PC-3 (cell line): ENCODE data around the gene OR5C1. TPM values are rescaled to one million over a fixed set of nuclear protein-coding genes. Genes with fewer than 3 reads are reported as not detected.

Experiments used
- ATAC-seq: fragments of 200-7000 bp; cut with Tn5 transposase; 2 replicates; pipeline ENCODE4 v1.9.1; 2020; ENCODE audit warnings: mild to moderate bottlenecking, moderate library complexity
- BruUV-seq: library from RNA; stranded (reverse); fragments of 400-500 nt; replicated peaks from 2 replicates; lab custom pipeline; 2021; lab: Mats Ljungman, UMichigan
- CTCF ChIA-PET: fragments of 300-600 bp; sonication (Branson Sonifier 250); formaldehyde crosslinking; loops from one replicate; lab custom pipeline; 2022; ENCODE audit warnings: antibody characterized with exemption; lab: Charles Lee
- POLR2A ChIA-PET: fragments of 300-600 bp; sonication (Branson Sonifier 250); formaldehyde crosslinking; loops from one replicate; lab custom pipeline; 2022; ENCODE audit warnings: antibody characterized with exemption; ENCODE audit not compliant: unreplicated experiment; lab: Charles Lee
- DNase-seq: peaks from one replicate; pipeline ENCODE4 v3.0.0-alpha.2; 2015
- H2AFZ ChIP-seq: fragments of 300-600 bp; sonication (generic); 2 replicates; pipeline ENCODE4 v1.6.0; 2016; ENCODE audit warnings: antibody characterized with exemption, low read length
- H3F3A ChIP-seq: fragments of 300-600 bp; sonication (generic); one replicate; pipeline ENCODE4 v1.6.0; 2017; ENCODE audit warnings: antibody characterized with exemption, low read length, control low read depth, mild to moderate bottlenecking; ENCODE audit not compliant: unreplicated experiment
- H3K27ac ChIP-seq: fragments of 300-600 bp; sonication (generic); 2 replicates; pipeline ENCODE4 v1.5.1; 2016; ENCODE audit warnings: mild to moderate bottlenecking, low read length
- H3K27me3 ChIP-seq: fragments of 300-600 bp; sonication (generic); 2 replicates; pipeline ENCODE4 v1.6.1; 2016; ENCODE audit warnings: low read length, mixed read lengths
- H3K36me3 ChIP-seq: fragments of 300-600 bp; sonication (generic); 2 replicates; pipeline ENCODE4 v1.6.1; 2016; ENCODE audit warnings: low read depth, mixed run types, low read length, mixed read lengths
- H3K4me1 ChIP-seq: fragments of 300-600 bp; sonication (generic); 2 replicates; pipeline ENCODE4 v1.5.1; 2016; ENCODE audit warnings: low read length; ENCODE audit not compliant: insufficient read depth
- H3K4me2 ChIP-seq: fragments of 300-600 bp; sonication (generic); 2 replicates; pipeline ENCODE4 v1.6.0; 2016; ENCODE audit warnings: low read length
- H3K4me3 ChIP-seq: fragments of 300-600 bp; sonication (generic); 2 replicates; pipeline ENCODE4 v1.5.1; 2016; ENCODE audit warnings: mild to moderate bottlenecking, low read length, mixed read lengths
- H3K79me2 ChIP-seq: fragments of 300-600 bp; sonication (generic); 2 replicates; pipeline ENCODE4 v1.6.1; 2017; ENCODE audit warnings: low read length, mixed read lengths
- H3K9ac ChIP-seq: fragments of 300-600 bp; sonication (generic); 2 replicates; pipeline ENCODE4 v1.6.0; 2016; ENCODE audit warnings: mild to moderate bottlenecking, low read length
- H3K9me2 ChIP-seq: fragments of 300-600 bp; sonication (generic); replicated peaks from 2 replicates; pipeline ENCODE4 v1.6.1; 2016; ENCODE audit warnings: mixed run types, low read length, mixed read lengths
- H3K9me3 ChIP-seq: fragments of 300-600 bp; sonication (generic); 2 replicates; pipeline ENCODE4 v1.6.1; 2016; ENCODE audit warnings: low read length, mixed read lengths
- H4K20me1 ChIP-seq: fragments of 300-600 bp; sonication (generic); 2 replicates; pipeline ENCODE4 v1.6.1; 2016; ENCODE audit warnings: low read length, mixed read lengths
- EZH2 ChIP-seq: fragments of 300-600 bp; sonication (generic); IDR thresholded peaks from one replicate; pipeline ENCODE4 v1.6.1; 2017; ENCODE audit warnings: antibody characterized with exemption, mild to moderate bottlenecking, low read length; ENCODE audit not compliant: unreplicated experiment
- EZH2phosphoT487 ChIP-seq: fragments of 300-600 bp; sonication (generic); IDR thresholded peaks from 2 replicates; pipeline ENCODE4 v1.6.1; 2018; ENCODE audit warnings: mild to moderate bottlenecking, antibody characterized with exemption, low read length, borderline replicate concordance
- intact Hi-C: fragments of 100-400 bp; cut with micrococcal nuclease; formaldehyde crosslinking; loops from 2 replicates; pipeline ENCODE4 v1.9.0; 2023
- total RNA-seq: library from RNA; depleted of rRNA; stranded (reverse); fragments of >200 nt; gene quantifications from 2 replicates; pipeline ENCODE4 v1.2.3, GENCODE V29; 2014
- TF ChIP-seq, protein P1 (sequence below): fragments of 300-600 bp; sonication (generic); conservative IDR thresholded peaks from 2 replicates; pipeline ENCODE4 v1.5.1; 2017; ENCODE audit warnings: antibody characterized with exemption, low read depth, mild to moderate bottlenecking, low read length

The OR5C1 gene
- total RNA-seq, 1 experiment from 2014 or later: not detected

DNA sequence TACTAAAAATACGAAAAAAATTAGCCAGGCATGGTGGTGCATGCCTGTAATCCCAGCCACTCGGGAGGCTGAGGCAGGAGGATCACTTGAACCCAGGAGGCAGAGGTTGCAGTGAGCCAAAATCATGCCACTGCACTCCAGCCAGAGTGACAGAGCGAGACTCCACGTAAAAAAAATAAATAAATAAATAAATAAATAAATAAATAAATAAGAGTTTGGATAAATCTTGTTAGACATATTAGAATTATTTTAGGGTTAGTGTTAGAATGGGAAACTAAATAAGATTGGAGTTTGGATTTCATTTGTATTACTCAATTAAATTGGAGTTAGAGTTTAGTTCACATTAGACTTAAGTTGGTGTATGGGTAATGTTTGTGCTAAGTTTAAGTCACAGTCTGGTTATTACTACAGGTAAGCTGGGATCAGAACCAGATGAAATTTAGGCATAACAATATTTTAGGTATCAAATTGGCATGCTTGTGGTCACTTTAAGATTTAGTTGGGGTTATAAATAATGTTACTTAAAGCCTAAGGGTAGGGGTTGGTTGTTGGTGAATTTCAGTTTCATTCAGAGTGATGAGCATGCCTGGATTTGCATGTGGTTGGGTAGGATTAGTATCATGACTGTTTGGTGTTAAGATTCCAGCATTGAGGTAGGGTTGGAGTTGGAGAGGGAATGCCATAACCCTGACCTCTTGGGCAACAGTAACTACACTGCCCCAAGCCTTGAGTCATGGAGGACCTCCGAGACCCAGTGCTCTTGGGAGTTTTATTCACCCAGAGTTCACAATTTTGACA is 3.3 kb downstream of the OR5C1 start:
- Histone ChIP-seq H3K9me3 (no peaks in the 10 kb centered on the region), H3K9me2 (no peaks in the 10 kb centered on the region), H2AFZ (no peak overlapping the region), H4K20me1 (no peaks in the 10 kb centered on the region), H3K4me1 (no peaks in the 10 kb centered on the region), H3K9ac (no peak overlapping the region), H3K79me2 (no peaks in the 10 kb centered on the region), H3K27ac (no peak overlapping the region), H3K27me3 (no peaks in the 10 kb centered on the region), H3F3A (no peaks in the 10 kb centered on the region), H3K4me3 (no peak overlapping the region), H3K36me3 (no peaks in the 10 kb centered on the region), H3K4me2 (no peak overlapping the region)
- DNase-seq (no peak), ATAC-seq (no peak)
- CTCF ChIA-PET: no interaction called here
- BruUV-seq: no TSS peak
- TF ChIP-seq EZH2: no peak
- TF ChIP-seq EZH2phosphoT487: no peak
- TF ChIP-seq, protein P1, sequence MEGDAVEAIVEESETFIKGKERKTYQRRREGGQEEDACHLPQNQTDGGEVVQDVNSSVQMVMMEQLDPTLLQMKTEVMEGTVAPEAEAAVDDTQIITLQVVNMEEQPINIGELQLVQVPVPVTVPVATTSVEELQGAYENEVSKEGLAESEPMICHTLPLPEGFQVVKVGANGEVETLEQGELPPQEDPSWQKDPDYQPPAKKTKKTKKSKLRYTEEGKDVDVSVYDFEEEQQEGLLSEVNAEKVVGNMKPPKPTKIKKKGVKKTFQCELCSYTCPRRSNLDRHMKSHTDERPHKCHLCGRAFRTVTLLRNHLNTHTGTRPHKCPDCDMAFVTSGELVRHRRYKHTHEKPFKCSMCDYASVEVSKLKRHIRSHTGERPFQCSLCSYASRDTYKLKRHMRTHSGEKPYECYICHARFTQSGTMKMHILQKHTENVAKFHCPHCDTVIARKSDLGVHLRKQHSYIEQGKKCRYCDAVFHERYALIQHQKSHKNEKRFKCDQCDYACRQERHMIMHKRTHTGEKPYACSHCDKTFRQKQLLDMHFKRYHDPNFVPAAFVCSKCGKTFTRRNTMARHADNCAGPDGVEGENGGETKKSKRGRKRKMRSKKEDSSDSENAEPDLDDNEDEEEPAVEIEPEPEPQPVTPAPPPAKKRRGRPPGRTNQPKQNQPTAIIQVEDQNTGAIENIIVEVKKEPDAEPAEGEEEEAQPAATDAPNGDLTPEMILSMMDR: no peak
- intact Hi-C loops: no loop called here
- POLR2A ChIA-PET: no interaction called here

DNA sequence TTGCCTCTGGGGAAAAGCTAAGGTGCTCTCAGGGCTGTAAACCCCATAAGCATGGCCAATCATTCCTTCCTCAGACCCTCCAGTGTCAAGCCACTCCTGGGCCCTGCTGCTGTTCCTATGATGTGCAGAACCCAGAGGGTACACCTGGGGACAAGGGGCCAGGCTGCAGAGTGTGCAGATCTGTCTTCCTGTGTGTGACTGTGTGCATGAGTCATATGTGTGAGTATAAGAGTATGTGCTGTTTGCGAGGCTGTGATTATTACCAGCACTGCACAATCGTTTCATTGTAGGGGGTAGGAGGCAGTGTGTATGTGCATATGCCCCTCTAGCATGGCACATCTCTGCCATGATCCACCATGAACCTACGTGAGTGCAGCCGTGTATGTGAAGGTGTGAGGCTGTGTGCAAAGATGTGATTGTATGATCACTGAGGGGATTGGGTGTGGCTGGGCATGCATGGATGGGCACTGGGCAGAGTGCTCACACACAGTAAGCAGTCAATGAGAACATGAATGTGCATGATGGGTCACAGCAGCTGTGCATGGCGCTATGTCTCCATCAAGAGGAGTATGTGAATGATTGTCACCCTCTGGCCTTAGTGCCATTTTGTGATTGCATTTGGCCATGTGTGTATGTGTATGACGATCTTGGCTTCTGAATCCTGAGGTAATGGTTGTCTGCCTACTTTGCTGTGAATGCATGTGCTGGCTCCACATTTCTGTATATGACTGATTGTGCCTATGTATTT is 8.8 kb downstream of the OR5C1 start:
- POLR2A ChIA-PET: no interaction called here
- H3K36me3 ChIP-seq: no peaks in the 10 kb centered on the region
- H3K4me1 ChIP-seq: peaks cover 4% of the 10 kb centered on the region; the same call in 1 of the 2 replicates
- H3K27ac ChIP-seq: no peak overlapping the region
- intact Hi-C loops: no loop called here
- H3F3A ChIP-seq: no peaks in the 10 kb centered on the region
- no peaks in the 10 kb centered on the region for H4K20me1 ChIP-seq
- no peak overlapping the region for H3K4me2 ChIP-seq
- no peak overlapping the region for H3K9ac ChIP-seq
- no peaks in the 10 kb centered on the region for H3K9me2 ChIP-seq
- H3K27me3 ChIP-seq: no peaks in the 10 kb centered on the region
- no peaks in the 10 kb centered on the region for H3K79me2 ChIP-seq
- DNase-seq (peak; percentile 35), ATAC-seq (peak; percentile 87)
- no peak overlapping the region for H2AFZ ChIP-seq
- BruUV-seq: no TSS peak
- CTCF ChIA-PET: no interaction called here
- no peak overlapping the region for H3K4me3 ChIP-seq
- TF ChIP-seq EZH2phosphoT487: no peak
- no peak for TF ChIP-seq EZH2
- TF ChIP-seq, protein P1: no peak
- H3K9me3 ChIP-seq: no peaks in the 10 kb centered on the region
